ENCODE measurements around the gene MACF1.
A peak's percentile ranks its signal among the peaks of the same experiment; 100 is the strongest.

The MACF1 gene

GRCh38 chr1:39398278-39399021, 194.0 kb downstream of the MACF1 start:
- DNase-seq, result peak in 2 of 5 experiments; percentile 1 to 43

- DNase-seq, result no peak
Measured at GRCh38 chr1:39401106-39401505, 196.6 kb downstream of the MACF1 start.

GRCh38 chr1:39404876-39405275, 200.4 kb downstream of the MACF1 start:
- no peak for DNase-seq

GRCh38 chr1:39405358-39405757, 200.9 kb downstream of the MACF1 start:
- no peak for DNase-seq

GRCh38 chr1:39406533-39407450, 202.3 kb downstream of the MACF1 start:
- no peak for DNase-seq

GRCh38 chr1:39407510-39407895, 203.0 kb downstream of the MACF1 start:
- no peak for DNase-seq

- DNase-seq, result no peak
Measured at GRCh38 chr1:39407896-39408640, 203.6 kb downstream of the MACF1 start.

GRCh38 chr1:39408641-39409054, 204.2 kb downstream of the MACF1 start:
- DNase-seq, result peak; percentile 71 to 86 (median 77)

GRCh38 chr1:39409055-39409816, 204.7 kb downstream of the MACF1 start:
- DNase-seq, result peak in 2 of 5 experiments; percentile 10 to 12

- DNase-seq, result peak in 4 of 5 experiments; percentile 14 to 70 (median 46)
Measured at GRCh38 chr1:39410915-39411436, 206.5 kb downstream of the MACF1 start.

- DNase-seq, result no peak
Measured at GRCh38 chr1:39411526-39412478, 207.3 kb downstream of the MACF1 start.

- DNase-seq, result no peak
Measured at GRCh38 chr1:39412892-39413291, 208.4 kb downstream of the MACF1 start.

GRCh38 chr1:39413902-39414528, 209.5 kb downstream of the MACF1 start:
- DNase-seq, result no peak

GRCh38 chr1:39415553-39415952, 211.1 kb downstream of the MACF1 start:
- DNase-seq, result no peak

GRCh38 chr1:39416609-39417008, 212.1 kb downstream of the MACF1 start:
- no peak for DNase-seq

- no peak for DNase-seq
Measured at GRCh38 chr1:39418236-39418635, 213.7 kb downstream of the MACF1 start.

- DNase-seq, result no peak
Measured at GRCh38 chr1:39420493-39420892, 216.0 kb downstream of the MACF1 start.

GRCh38 chr1:39422614-39423013, 218.1 kb downstream of the MACF1 start:
- DNase-seq, result peak in 1 of 5 experiments; percentile 47

- DNase-seq, result no peak
Measured at GRCh38 chr1:39425151-39425550, 220.7 kb downstream of the MACF1 start.

GRCh38 chr1:39425634-39426033, 221.1 kb downstream of the MACF1 start:
- DNase-seq, result no peak
